ENCODE measurements around the gene TP53AIP1. TPM values are rescaled to one million over a fixed set of nuclear protein-coding genes. Genes with fewer than 3 reads are reported as not detected.
A peak's percentile ranks its signal among the peaks of the same experiment; 100 is the strongest.

Gene TP53AIP1
- total and polyA plus RNA-seq, 4 donors: not detected

DNA sequence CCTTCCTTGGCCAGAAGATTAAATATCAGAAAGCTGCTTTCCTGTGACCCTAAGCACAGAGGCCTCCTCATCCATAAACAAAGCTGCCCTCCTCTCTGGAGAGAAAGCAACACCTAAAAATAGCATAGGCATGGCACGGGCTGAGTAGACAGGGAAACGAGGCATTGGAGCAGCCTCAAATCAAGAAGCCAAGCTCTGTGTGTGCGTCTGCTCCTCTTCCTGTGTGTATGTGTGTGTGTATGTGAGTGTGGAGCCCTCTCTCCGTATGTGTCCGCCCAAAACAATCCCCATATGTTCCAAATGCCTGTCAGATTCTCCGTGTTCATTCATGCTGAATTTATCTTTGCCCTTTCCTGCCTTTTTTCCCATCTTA, 27.5 kb downstream of the TP53AIP1 start:
- DNase-seq (peak in 1 of 2 donors; percentile 22), ATAC-seq (ENCODE audit: low FRiP score) (no peak)
- intact Hi-C loops (cut with DNase I): no loop called here
- H3K9me3 ChIP-seq (ENCODE audit: control insufficient read depth, low read length): no peaks in the 10 kb centered on the region
- 15 to 17% methylated on average over 6 of the region's 6 CpGs for WGBS, 2 donors
- no peak overlapping the region for H3K4me3 ChIP-seq (ENCODE audit: low read length in 2 of 2)
- H3K36me3 ChIP-seq (ENCODE audit: control insufficient read depth in 1 of 2, insufficient read depth in 2 of 2, low read length in 1 of 2): no peaks in the 10 kb centered on the region
- no peaks in the 10 kb centered on the region for H3K4me1 ChIP-seq (ENCODE audit: control insufficient read depth in 1 of 2, insufficient read depth in 2 of 2, low read length in 2 of 2)
- H3K27me3 ChIP-seq (ENCODE audit: control insufficient read depth in 1 of 2, insufficient read depth in 2 of 2, low read length in 1 of 2): no peaks in the 10 kb centered on the region
- no peak overlapping the region for H3K27ac ChIP-seq (ENCODE audit: low read depth in 1 of 2, low read length in 2 of 2)

DNA sequence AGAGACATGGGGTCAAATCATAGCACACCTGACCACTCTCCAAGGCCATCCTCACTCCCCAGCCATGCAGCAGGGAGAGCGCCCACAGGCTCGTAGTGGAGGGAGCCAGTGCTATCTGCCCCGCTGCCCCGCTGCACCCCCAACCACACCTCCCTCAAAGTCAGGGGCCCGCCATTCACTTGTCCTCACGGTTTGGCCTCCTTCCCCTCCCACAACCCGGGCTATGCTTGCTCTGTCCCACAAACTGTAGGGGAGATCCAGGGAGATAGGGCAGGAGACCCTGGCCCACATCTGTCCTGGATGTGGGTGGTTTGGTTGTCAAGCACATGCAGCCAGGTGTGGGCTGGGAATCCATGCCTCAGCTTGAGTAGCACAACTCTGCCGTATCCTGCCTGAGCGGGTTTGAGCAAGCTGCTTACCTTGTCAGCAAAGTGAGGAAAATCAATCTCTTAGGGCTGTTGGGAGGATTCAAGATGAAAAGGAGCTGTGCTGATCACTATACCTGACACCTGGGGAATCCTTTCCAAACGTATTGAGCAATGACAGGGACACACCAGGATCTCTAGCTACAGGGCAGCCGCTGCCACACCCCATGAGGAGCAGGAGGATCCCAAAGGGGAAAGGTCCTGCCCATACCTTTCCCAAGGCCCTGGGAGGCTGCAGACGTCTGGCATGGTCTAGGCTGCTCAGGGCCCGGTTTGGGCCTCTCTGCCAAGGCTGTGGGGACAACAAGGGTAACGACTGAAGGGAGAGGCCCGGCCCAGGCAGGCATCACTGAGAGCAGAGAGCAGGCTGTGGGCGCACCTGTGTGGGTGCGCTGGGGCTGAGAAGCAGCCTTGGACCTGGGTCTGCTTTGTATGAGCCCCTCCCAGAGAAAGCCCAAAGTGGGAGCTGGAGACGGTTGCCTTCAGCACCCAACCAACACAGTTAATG, 28.2 kb downstream of the TP53AIP1 start:
- no peaks in the 10 kb centered on the region for H3K27me3 ChIP-seq (ENCODE audit: control insufficient read depth in 1 of 2, insufficient read depth in 2 of 2, low read length in 1 of 2)
- H3K9me3 ChIP-seq (ENCODE audit: control insufficient read depth, low read length): no peaks in the 10 kb centered on the region
- ATAC-seq (ENCODE audit: low FRiP score): no peak
- intact Hi-C loops (cut with DNase I): no loop called here
- WGBS, 2 donors: 80 to 86% methylated on average over 18 of the region's 18 CpGs
- H3K27ac ChIP-seq (ENCODE audit: low read depth in 1 of 2, low read length in 2 of 2): no peak overlapping the region
- no peaks in the 10 kb centered on the region for H3K4me1 ChIP-seq (ENCODE audit: control insufficient read depth in 1 of 2, insufficient read depth in 2 of 2, low read length in 2 of 2)
- H3K36me3 ChIP-seq (ENCODE audit: control insufficient read depth in 1 of 2, insufficient read depth in 2 of 2, low read length in 1 of 2): no peaks in the 10 kb centered on the region
- no peak overlapping the region for H3K4me3 ChIP-seq (ENCODE audit: low read length in 2 of 2)
- peak; percentile 39 to 71 for DNase-seq

- Histone ChIP-seq H3K27me3 (ENCODE audit: control insufficient read depth in 1 of 2, insufficient read depth in 2 of 2, low read length in 1 of 2) (no peaks in the 10 kb centered on the region), H3K36me3 (ENCODE audit: control insufficient read depth in 1 of 2, insufficient read depth in 2 of 2, low read length in 1 of 2) (no peaks in the 10 kb centered on the region), H3K4me3 (ENCODE audit: low read length in 2 of 2) (no peak overlapping the region), H3K4me1 (ENCODE audit: control insufficient read depth in 1 of 2, insufficient read depth in 2 of 2, low read length in 2 of 2) (no peaks in the 10 kb centered on the region), H3K27ac (ENCODE audit: low read depth in 1 of 2, low read length in 2 of 2) (no peak overlapping the region), H3K9me3 (ENCODE audit: control insufficient read depth, low read length) (no peaks in the 10 kb centered on the region)
- ATAC-seq (ENCODE audit: low FRiP score): no peak
- 51 to 56% methylated on average over 5 of the region's 5 CpGs for WGBS, 2 donors
- DNase-seq: peak in 1 of 2 donors; percentile 57
- intact Hi-C loops (cut with DNase I): no loop called here
Observed at GRCh38 chr11:128913806-128914205, 28.9 kb downstream of the TP53AIP1 start.

GRCh38 chr11:128911701-128912100, 31.0 kb downstream of the TP53AIP1 start:
- DNase-seq: no peak
- H3K4me1 ChIP-seq (ENCODE audit: control insufficient read depth in 1 of 2, insufficient read depth in 2 of 2, low read length in 2 of 2): no peaks in the 10 kb centered on the region
- no peaks in the 10 kb centered on the region for H3K9me3 ChIP-seq (ENCODE audit: control insufficient read depth, low read length)
- no peaks in the 10 kb centered on the region for H3K36me3 ChIP-seq (ENCODE audit: control insufficient read depth in 1 of 2, insufficient read depth in 2 of 2, low read length in 1 of 2)
- H3K27ac ChIP-seq (ENCODE audit: low read depth in 1 of 2, low read length in 2 of 2): no peak overlapping the region
- intact Hi-C loops (cut with DNase I): no loop called here
- ATAC-seq (ENCODE audit: low FRiP score): no peak
- no peaks in the 10 kb centered on the region for H3K27me3 ChIP-seq (ENCODE audit: control insufficient read depth in 1 of 2, insufficient read depth in 2 of 2, low read length in 1 of 2)
- no peak overlapping the region for H3K4me3 ChIP-seq (ENCODE audit: low read length in 2 of 2)
- 96 to 98% methylated on average over 18 of the region's 18 CpGs for WGBS, 2 donors

GRCh38 chr11:128911239-128911638, 31.4 kb downstream of the TP53AIP1 start:
- Histone ChIP-seq H3K4me1 (ENCODE audit: control insufficient read depth in 1 of 2, insufficient read depth in 2 of 2, low read length in 2 of 2) (no peaks in the 10 kb centered on the region), H3K4me3 (ENCODE audit: low read length in 2 of 2) (no peak overlapping the region), H3K27me3 (ENCODE audit: control insufficient read depth in 1 of 2, insufficient read depth in 2 of 2, low read length in 1 of 2) (no peaks in the 10 kb centered on the region), H3K36me3 (ENCODE audit: control insufficient read depth in 1 of 2, insufficient read depth in 2 of 2, low read length in 1 of 2) (no peaks in the 10 kb centered on the region), H3K9me3 (ENCODE audit: control insufficient read depth, low read length) (no peaks in the 10 kb centered on the region), H3K27ac (ENCODE audit: low read depth in 1 of 2, low read length in 2 of 2) (no peak overlapping the region)
- ATAC-seq (ENCODE audit: low FRiP score): no peak
- 98 to 100% methylated on average over 17 of the region's 17 CpGs for WGBS, 2 donors
- intact Hi-C loops (cut with DNase I): no loop called here
- DNase-seq: peak in 1 of 2 donors; percentile 62

GRCh38 chr11:128910576-128910975, 32.1 kb downstream of the TP53AIP1 start:
- WGBS, 2 donors: 93 to 96% methylated on average over 3 of the region's 3 CpGs
- no peak overlapping the region for H3K27ac ChIP-seq (ENCODE audit: low read depth in 1 of 2, low read length in 2 of 2)
- H3K9me3 ChIP-seq (ENCODE audit: control insufficient read depth, low read length): no peaks in the 10 kb centered on the region
- H3K27me3 ChIP-seq (ENCODE audit: control insufficient read depth in 1 of 2, insufficient read depth in 2 of 2, low read length in 1 of 2): no peaks in the 10 kb centered on the region
- ATAC-seq (ENCODE audit: low FRiP score) (no peak), DNase-seq (no peak)
- H3K4me3 ChIP-seq (ENCODE audit: low read length in 2 of 2): no peak overlapping the region
- H3K4me1 ChIP-seq (ENCODE audit: control insufficient read depth in 1 of 2, insufficient read depth in 2 of 2, low read length in 2 of 2): no peaks in the 10 kb centered on the region
- intact Hi-C loops (cut with DNase I): no loop called here
- H3K36me3 ChIP-seq (ENCODE audit: control insufficient read depth in 1 of 2, insufficient read depth in 2 of 2, low read length in 1 of 2): no peaks in the 10 kb centered on the region

DNA sequence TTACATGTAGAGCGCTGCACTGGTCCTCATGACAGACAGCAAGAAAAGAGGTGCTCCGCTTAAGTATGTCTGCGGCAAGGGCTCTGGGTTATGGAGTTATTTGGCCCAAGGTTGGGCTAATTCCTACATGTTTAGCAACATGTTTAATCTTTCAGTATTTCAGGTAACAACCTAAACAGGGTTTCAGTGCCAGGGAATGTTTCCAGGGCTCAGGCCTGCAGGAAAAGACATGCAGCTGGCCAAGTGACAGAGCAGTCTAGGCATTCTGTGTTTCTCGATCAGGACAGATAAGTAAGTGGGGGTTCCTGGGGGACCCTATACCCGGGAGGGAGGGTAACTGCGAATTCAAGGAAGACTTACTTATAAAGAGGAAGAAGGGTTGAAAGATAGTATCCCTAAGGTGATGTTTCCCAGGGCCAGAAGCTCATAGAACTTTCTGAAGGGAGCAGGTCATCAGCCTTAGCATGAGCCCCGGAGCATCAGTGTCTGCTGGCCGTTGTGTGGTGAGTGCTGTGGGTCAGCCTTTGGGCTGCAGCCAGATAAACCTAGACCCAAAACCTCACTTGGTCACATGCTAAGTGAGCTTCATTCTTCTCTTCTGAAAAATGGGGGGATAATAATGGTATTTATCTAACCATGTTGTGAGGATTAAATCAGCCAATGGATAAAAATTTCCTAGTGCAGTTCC, 33.1 kb downstream of the TP53AIP1 start:
- no peaks in the 10 kb centered on the region for H3K9me3 ChIP-seq (ENCODE audit: control insufficient read depth, low read length)
- H3K4me1 ChIP-seq (ENCODE audit: control insufficient read depth in 1 of 2, insufficient read depth in 2 of 2, low read length in 2 of 2): no peaks in the 10 kb centered on the region
- no peak for ATAC-seq (ENCODE audit: low FRiP score)
- no peaks in the 10 kb centered on the region for H3K27me3 ChIP-seq (ENCODE audit: control insufficient read depth in 1 of 2, insufficient read depth in 2 of 2, low read length in 1 of 2)
- 62% methylated on average over 8 of the region's 8 CpGs for WGBS, 2 donors
- no peak overlapping the region for H3K4me3 ChIP-seq (ENCODE audit: low read length in 2 of 2)
- no peaks in the 10 kb centered on the region for H3K36me3 ChIP-seq (ENCODE audit: control insufficient read depth in 1 of 2, insufficient read depth in 2 of 2, low read length in 1 of 2)
- intact Hi-C loops (cut with DNase I): no loop called here
- peak in 1 of 2 donors; percentile 38 for DNase-seq
- H3K27ac ChIP-seq (ENCODE audit: low read depth in 1 of 2, low read length in 2 of 2): no peak overlapping the region

GRCh38 chr11:128908391-128909246, 34.1 kb downstream of the TP53AIP1 start:
- no peaks in the 10 kb centered on the region for H3K36me3 ChIP-seq (ENCODE audit: control insufficient read depth in 1 of 2, insufficient read depth in 2 of 2, low read length in 1 of 2)
- H3K27ac ChIP-seq (ENCODE audit: low read depth in 1 of 2, low read length in 2 of 2): peak overlapping the region in 1 of 2 donors; percentile 11
- intact Hi-C loops (cut with DNase I): no loop called here
- H3K27me3 ChIP-seq (ENCODE audit: control insufficient read depth in 1 of 2, insufficient read depth in 2 of 2, low read length in 1 of 2): no peaks in the 10 kb centered on the region
- no peaks in the 10 kb centered on the region for H3K9me3 ChIP-seq (ENCODE audit: control insufficient read depth, low read length)
- H3K4me1 ChIP-seq (ENCODE audit: control insufficient read depth in 1 of 2, insufficient read depth in 2 of 2, low read length in 2 of 2): no peaks in the 10 kb centered on the region
- 6 to 11% methylated on average over 12 of the region's 12 CpGs for WGBS, 2 donors
- ATAC-seq (ENCODE audit: low FRiP score) (peak; percentile 46), DNase-seq (peak; percentile 91)
- no peak overlapping the region for H3K4me3 ChIP-seq (ENCODE audit: low read length in 2 of 2)

All from aorta (tissue), 5 donors.